ACC112 (cell line): ENCODE measurements around the gene CLIP2.
"Not testable (repeated sequence)": the region's sequence is repeated elsewhere in the genome, so short reads cannot be mapped to it uniquely, and the experiment has no call there.

ENCODE experiments used
- H2AFZ ChIP-seq: fragments of 200-600 bp; sonication (generic); one replicate; pipeline ENCODE4 v1.6.0; 2017; ENCODE audit warnings: antibody characterized with exemption, low read length; ENCODE audit not compliant: unreplicated experiment
- H3K27ac ChIP-seq: fragments of 200-600 bp; sonication (generic); 2 replicates; pipeline ENCODE4 v1.5.1; 2014; ENCODE audit warnings: low read depth, mild to moderate bottlenecking, antibody characterized with exemption, low read length, moderate library complexity
- H3K27me3 ChIP-seq: fragments of 200-600 bp; sonication (generic); 2 replicates; pipeline ENCODE4 v1.6.1; 2014; ENCODE audit warnings: mild to moderate bottlenecking, antibody characterized with exemption, low read length, moderate library complexity, mixed read lengths; ENCODE audit not compliant: insufficient read depth
- H3K36me3 ChIP-seq: fragments of 200-600 bp; sonication (generic); 2 replicates; pipeline ENCODE4 v1.6.1; 2016; ENCODE audit warnings: mild to moderate bottlenecking, antibody characterized with exemption, low read length, moderate library complexity, mixed read lengths; ENCODE audit not compliant: insufficient read depth
- H3K4me1 ChIP-seq: fragments of 200-600 bp; sonication (generic); one replicate; pipeline ENCODE4 v1.6.1; 2016; ENCODE audit warnings: low read length, mixed read lengths; ENCODE audit not compliant: insufficient read depth, unreplicated experiment, control insufficient read depth
- H3K4me3 ChIP-seq: fragments of 200-600 bp; sonication (generic); 2 replicates; pipeline ENCODE4 v1.5.1; 2014; ENCODE audit warnings: mild to moderate bottlenecking, low read depth, low read length
- H3K79me2 ChIP-seq: fragments of 200-600 bp; sonication (generic); one replicate; pipeline ENCODE4 v1.6.0; 2016; ENCODE audit warnings: low read length; ENCODE audit not compliant: control insufficient read depth, unreplicated experiment, insufficient read depth

CLIP2 gene

GRCh38 chr7:74395745-74396311, 106.6 kb downstream of the CLIP2 start:
- H3K36me3 ChIP-seq = peaks cover 6% of the 10 kb centered on the region; the same call in 1 of the 2 replicates

GRCh38 chr7:74396993-74397392, 107.8 kb downstream of the CLIP2 start:
- Histone ChIP-seq H2AFZ (no peak overlapping the region), H3K36me3 (peaks cover 6% of the 10 kb centered on the region; the same call in 1 of the 2 replicates), H3K27me3 (no peaks in the 10 kb centered on the region), H3K27ac (no peak overlapping the region), H3K79me2 (no peaks in the 10 kb centered on the region), H3K4me1 (no peaks in the 10 kb centered on the region), H3K4me3 (no peak overlapping the region)

More at GRCh38 chr7:74395745-74396311, 106.6 kb downstream of the CLIP2 start:
- H2AFZ ChIP-seq = no peak overlapping the region
- no peaks in the 10 kb centered on the region for H3K27me3 ChIP-seq
- no peaks in the 10 kb centered on the region for H3K79me2 ChIP-seq
- H3K4me1 ChIP-seq = no peaks in the 10 kb centered on the region
- no peak overlapping the region for H3K4me3 ChIP-seq
- H3K27ac ChIP-seq = no peak overlapping the region

DNA sequence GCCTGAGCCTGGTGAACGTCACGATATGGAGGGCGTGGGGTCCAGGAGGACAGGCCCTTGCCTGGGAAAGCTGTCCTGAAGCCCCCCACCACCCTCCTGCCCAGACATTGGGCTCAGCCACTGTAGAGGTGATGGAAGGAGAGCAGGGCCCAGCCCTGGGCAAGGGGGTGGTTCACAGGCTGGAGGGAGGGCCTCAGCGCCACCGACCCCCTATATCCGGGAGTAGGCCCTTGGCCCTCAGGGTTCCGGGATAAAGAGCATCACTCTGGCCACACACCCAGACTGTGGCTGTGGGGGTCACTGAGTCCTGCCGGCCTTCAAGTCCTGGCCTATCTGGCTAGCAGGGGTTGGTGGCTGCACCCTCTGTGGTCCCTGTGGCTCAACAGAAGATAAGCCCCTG, 109.2 kb downstream of the CLIP2 start:
- peaks cover 6% of the 10 kb centered on the region; the same call in 1 of the 2 replicates for H3K36me3 ChIP-seq
- no peaks in the 10 kb centered on the region for H3K4me1 ChIP-seq
- no peaks in the 10 kb centered on the region for H3K79me2 ChIP-seq
- no peak overlapping the region for H3K4me3 ChIP-seq
- H3K27ac ChIP-seq = no peak overlapping the region
- no peak overlapping the region for H2AFZ ChIP-seq
- no peaks in the 10 kb centered on the region for H3K27me3 ChIP-seq

- Histone ChIP-seq H3K36me3 (peaks cover 9% of the 10 kb centered on the region; the same call in 1 of the 2 replicates), H3K4me3 (no peak overlapping the region), H3K27me3 (no peaks in the 10 kb centered on the region), H3K27ac (no peak overlapping the region), H3K79me2 (no peaks in the 10 kb centered on the region), H2AFZ (no peak overlapping the region), H3K4me1 (no peaks in the 10 kb centered on the region)
These were observed 109.8 kb downstream of the CLIP2 start for GRCh38 chr7:74399006-74399405.

GRCh38 chr7:74400420-74401136, 111.4 kb downstream of the CLIP2 start:
- no peaks in the 10 kb centered on the region for H3K27me3 ChIP-seq
- no peaks in the 10 kb centered on the region for H3K79me2 ChIP-seq
- H2AFZ ChIP-seq = no peak overlapping the region
- no peaks in the 10 kb centered on the region for H3K4me1 ChIP-seq
- H3K4me3 ChIP-seq = no peak overlapping the region
- peaks cover 13% of the 10 kb centered on the region; the same call in 1 of the 2 replicates for H3K36me3 ChIP-seq
- H3K27ac ChIP-seq = no peak overlapping the region

GRCh38 chr7:74401137-74401859, 112.1 kb downstream of the CLIP2 start:
- Histone ChIP-seq H3K79me2 (no peaks in the 10 kb centered on the region), H2AFZ (no peak overlapping the region), H3K27me3 (no peaks in the 10 kb centered on the region), H3K4me1 (no peaks in the 10 kb centered on the region), H3K27ac (no peak overlapping the region), H3K36me3 (peaks cover 8% of the 10 kb centered on the region; the same call in 1 of the 2 replicates), H3K4me3 (no peak overlapping the region)

GRCh38 chr7:74402668-74403067, 113.5 kb downstream of the CLIP2 start:
- H3K4me3 ChIP-seq, H3K27ac ChIP-seq, H3K79me2 ChIP-seq, H3K27me3 ChIP-seq, H2AFZ ChIP-seq, H3K4me1 ChIP-seq, H3K36me3 ChIP-seq: not testable (repeated sequence)

GRCh38 chr7:74403521-74404387, 114.5 kb downstream of the CLIP2 start:
- H3K36me3 ChIP-seq = peaks cover 8% of the 10 kb centered on the region; the same call in 1 of the 2 replicates
- no peak overlapping the region for H3K4me3 ChIP-seq
- H3K4me1 ChIP-seq = no peaks in the 10 kb centered on the region
- no peaks in the 10 kb centered on the region for H3K79me2 ChIP-seq
- no peak overlapping the region for H3K27ac ChIP-seq
- H2AFZ ChIP-seq = no peak overlapping the region
- H3K27me3 ChIP-seq = no peaks in the 10 kb centered on the region

DNA sequence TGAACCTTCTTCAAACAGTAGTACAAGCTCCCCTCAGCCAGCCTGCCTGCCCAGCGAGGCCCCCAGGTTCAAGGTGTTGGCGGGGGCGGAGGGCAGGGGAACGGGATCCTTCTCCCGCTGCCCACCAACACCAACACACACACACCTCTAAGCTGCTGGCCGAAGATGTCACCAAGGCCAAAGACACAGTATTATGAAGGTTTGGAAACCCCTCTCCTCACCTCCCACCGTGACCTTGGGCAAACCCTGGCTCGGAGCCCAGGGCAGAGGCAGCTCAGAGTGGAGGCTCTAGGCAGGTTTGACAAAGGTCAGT, 115.1 kb downstream of the CLIP2 start:
- no peaks in the 10 kb centered on the region for H3K4me1 ChIP-seq
- no peak overlapping the region for H2AFZ ChIP-seq
- no peak overlapping the region for H3K4me3 ChIP-seq
- no peak overlapping the region for H3K27ac ChIP-seq
- no peaks in the 10 kb centered on the region for H3K27me3 ChIP-seq
- H3K36me3 ChIP-seq = peaks cover 8% of the 10 kb centered on the region; the same call in 1 of the 2 replicates
- H3K79me2 ChIP-seq = no peaks in the 10 kb centered on the region

DNA sequence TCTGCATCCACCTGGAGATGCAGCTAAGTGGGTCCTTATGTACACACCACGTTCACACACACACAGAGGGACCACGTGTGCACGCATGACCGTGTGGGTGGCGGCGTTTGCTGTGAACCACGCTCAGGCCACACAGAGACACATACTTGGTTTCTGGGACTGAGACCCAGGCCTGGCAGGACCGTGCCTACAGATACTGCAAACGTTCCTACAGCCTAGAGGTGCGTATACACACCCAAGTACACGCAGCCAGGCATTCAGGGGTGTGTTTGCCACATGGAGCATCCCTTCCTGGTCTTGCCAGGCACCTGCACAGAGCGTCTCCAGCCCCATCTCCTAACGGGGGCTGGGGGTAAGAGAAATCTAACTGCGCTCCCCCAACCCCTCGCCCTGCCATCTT, 115.5 kb downstream of the CLIP2 start:
- no peaks in the 10 kb centered on the region for H3K27me3 ChIP-seq
- no peak overlapping the region for H2AFZ ChIP-seq
- no peaks in the 10 kb centered on the region for H3K79me2 ChIP-seq
- no peak overlapping the region for H3K27ac ChIP-seq
- H3K36me3 ChIP-seq = peaks cover 8% of the 10 kb centered on the region; the same call in 1 of the 2 replicates
- H3K4me1 ChIP-seq = no peaks in the 10 kb centered on the region
- no peak overlapping the region for H3K4me3 ChIP-seq
